ENCODE data around the gene ZBTB5.
"Not testable (repeated sequence)": the region's sequence is repeated elsewhere in the genome, so short reads cannot be mapped to it uniquely, and the experiment has no call there.

The ZBTB5 gene

DNA sequence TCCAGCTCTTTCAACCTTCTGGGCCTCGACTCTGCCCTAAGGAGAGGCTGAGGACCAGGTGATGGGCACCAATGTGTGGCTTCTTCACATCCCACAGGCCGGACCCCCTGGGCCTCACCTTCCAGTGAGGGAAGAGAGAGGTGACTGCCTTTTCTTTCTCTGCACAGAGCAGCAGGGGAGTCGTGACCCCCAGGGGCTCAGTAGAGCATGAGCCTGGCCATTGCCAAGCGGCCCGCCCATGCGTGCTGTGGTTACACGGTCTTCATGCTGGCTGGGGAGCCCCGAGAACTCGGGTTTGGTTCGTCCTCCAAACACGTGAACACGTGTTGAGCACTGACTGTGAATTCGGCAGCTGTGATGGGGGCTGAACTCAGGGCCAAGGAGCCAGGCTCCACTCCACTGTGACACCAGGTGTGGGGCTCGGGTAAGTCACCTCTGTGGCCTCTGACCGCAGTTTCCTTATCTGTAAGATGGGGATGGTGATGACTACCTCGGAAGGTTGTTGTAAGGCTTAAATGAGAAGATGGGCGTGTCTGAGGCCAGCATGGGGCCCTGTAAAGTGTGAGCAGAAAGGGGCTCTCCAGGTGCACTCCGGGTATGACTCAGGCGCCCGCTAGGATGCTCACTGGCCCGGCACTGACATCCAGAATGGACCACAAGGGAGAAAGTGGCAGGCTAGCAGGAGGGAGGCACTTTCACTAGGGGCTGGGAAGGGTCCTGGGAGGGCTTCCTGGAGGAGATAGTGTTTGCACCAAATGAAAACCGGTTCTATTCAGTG is 56.1 kb downstream of the ZBTB5 start:
- in situ Hi-C loops (cut with HindIII; ENCODE audit: low sequenced_read_pairs), result loop anchor here (5.0 to 10.0 kb wide), 2 partner anchors 47 to 524 kb away; no protein-coding TSS in a partner anchor

DNA sequence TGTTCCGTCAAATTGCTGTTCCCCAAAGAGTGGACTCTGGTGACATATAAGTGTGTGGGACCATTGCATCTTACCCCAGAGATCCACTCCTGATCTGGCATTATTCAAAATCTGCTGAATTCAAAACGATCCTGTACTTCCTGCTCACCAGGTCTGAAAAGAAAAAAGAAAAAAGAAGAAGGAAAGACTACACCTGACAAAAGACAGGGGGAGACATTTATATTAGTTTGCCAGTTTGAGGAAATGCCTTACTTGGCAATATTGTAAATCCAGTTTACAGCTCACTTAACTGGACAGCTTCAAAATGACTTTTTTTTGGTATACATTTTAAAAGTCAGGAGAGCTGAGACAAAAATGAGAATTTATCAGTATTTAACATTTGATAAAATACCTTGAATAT is 57.8 kb downstream of the ZBTB5 start:
- in situ Hi-C loops (cut with HindIII; ENCODE audit: low sequenced_read_pairs), result loop anchor here (5.0 to 10.0 kb wide), 2 partner anchors 45 to 523 kb away; no protein-coding TSS in a partner anchor

GRCh38 chr9:37406603-37407401 is 58.4 kb downstream of the ZBTB5 start:
- in situ Hi-C loops (cut with HindIII; ENCODE audit: low sequenced_read_pairs), result loop anchor here (5.0 to 10.0 kb wide), 2 partner anchors 45 to 522 kb away; no protein-coding TSS in a partner anchor

DNA sequence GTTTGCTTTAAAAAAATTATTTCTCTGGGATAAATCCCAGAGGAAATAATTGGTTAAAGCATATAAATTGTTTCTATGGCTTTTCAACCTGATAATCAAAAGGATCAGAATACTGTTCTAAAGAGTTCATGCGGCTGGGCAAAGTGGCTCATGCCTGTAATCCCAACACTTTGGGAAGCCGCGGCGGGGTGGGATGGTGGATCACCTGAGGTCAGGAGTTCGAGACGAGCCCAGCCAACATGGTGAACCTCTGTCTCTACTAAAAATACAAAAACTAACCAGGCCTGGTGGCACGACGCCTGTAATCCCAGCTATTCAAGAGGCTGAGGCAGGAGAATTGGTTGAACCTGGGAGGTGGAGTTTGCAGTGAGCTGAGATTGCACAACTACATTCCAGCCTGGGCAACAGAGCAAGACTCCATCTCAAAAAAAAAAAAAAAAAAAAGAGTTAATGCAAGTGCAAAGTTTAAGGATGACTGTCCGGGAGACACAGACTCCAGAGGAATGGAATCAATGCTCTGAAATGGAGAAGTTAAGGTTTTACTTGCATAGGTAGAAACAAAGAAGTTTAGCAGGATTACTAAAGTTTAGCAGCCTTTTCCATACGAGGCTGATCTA is 59.4 kb downstream of the ZBTB5 start:
- in situ Hi-C loops (cut with HindIII; ENCODE audit: low sequenced_read_pairs), result loop anchor here (5.0 to 10.0 kb wide), 2 partner anchors 44 to 521 kb away; no protein-coding TSS in a partner anchor

- in situ Hi-C loops (cut with HindIII; ENCODE audit: low sequenced_read_pairs), result loop anchor here (5.0 to 10.0 kb wide), 2 partner anchors 43 to 521 kb away; no protein-coding TSS in a partner anchor
Measured at GRCh38 chr9:37405350-37405749, 59.9 kb downstream of the ZBTB5 start.

DNA sequence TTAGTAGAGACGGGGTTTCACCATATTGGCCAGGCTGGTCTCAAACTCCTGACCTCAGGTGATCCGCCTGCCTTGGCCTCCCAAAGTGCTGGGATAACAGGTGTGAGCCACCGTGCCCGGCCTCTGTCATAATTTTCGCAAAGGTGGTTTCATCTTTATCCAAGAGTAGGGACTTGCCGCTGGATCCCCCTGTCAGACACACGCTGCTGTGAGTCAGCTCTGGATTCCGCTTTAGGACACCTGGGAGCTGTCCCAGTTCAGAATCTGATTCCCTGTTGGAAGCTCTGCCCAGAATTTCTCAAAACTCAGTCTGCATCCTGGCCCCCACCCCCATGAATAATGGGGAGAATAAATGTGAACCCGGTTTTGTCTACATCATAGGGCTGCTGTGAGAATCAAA is 60.7 kb downstream of the ZBTB5 start:
- in situ Hi-C loops (cut with HindIII; ENCODE audit: low sequenced_read_pairs), result loop anchor here (10.0 kb wide), 1 partner anchor 520 kb away; no protein-coding TSS in a partner anchor

DNA sequence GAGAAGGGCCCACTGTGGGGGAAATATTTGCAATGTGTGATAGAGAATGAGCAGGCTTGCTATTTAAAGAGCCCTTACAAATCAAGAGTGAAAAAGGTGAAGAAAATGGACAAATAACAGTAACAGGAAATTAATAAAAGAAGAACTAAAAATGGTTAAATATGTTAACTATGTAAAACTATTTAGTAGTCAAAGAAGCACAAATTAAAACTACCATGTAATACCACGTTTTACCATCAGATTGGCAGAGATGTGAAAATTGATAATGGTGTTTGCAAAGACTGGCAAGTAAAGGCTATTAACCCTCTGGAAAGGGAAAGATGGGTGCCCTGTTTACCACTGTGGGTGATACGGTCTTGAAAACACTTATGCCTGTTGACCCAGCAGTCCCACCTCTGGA is 65.9 kb downstream of the ZBTB5 start:
- in situ Hi-C loops (cut with HindIII; ENCODE audit: low sequenced_read_pairs), result no loop called here

DNA sequence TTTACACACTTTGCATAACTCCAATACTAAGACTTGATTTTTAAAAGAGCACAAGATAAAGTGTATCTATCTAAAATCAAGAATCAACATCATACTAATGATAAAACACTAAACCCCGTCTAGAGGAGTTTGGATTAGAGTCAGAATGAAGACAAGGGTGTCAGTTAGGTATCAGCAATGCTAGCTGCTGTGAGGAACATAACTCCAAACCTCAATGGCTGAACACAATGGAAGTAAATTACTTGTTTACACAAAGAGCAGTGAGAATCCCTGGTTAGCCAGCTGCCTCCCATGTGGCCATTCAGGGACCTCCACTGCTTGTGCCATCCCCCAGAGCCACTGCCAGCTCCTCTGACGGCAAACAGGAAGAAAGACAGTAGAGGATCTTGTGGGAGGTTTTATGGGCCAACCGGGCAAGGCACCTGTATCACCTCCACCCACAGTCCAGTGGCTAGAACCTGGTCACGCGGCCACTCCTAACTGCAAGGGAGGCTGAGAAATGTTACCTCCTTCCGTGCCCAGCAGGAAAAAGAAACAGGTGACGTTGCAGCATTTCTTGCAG is 66.7 kb downstream of the ZBTB5 start:
- in situ Hi-C loops (cut with HindIII; ENCODE audit: low sequenced_read_pairs), result no loop called here

DNA sequence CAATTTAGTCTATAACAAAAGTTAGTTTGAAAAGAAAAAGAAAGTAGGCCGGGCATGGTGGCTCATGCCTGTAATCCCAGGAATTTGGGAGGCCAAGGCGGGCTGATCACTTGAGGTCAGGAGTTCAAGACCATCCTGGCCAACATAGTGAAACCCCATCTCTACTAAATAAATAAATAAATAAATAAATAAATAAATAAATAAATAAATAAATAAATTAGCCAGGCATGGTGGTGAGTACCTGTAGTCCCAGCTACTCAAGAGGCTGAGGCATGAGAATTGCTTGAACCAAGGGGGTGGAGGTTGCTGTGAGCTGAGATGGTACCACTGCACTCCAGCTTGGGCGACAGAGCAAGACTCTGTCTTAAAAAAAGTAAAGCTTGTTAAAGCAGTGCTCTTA is 67.3 kb downstream of the ZBTB5 start:
- in situ Hi-C loops (cut with HindIII; ENCODE audit: low sequenced_read_pairs), result not testable (repeated sequence)

GRCh38 chr9:37395663-37396062 is 69.6 kb downstream of the ZBTB5 start:
- in situ Hi-C loops (cut with HindIII; ENCODE audit: low sequenced_read_pairs), result no loop called here

- in situ Hi-C loops (cut with HindIII; ENCODE audit: low sequenced_read_pairs), result no loop called here
Measured at GRCh38 chr9:37395229-37395628, 70.0 kb downstream of the ZBTB5 start.

- in situ Hi-C loops (cut with HindIII; ENCODE audit: low sequenced_read_pairs), result no loop called here
Measured at GRCh38 chr9:37392272-37392671, 73.0 kb downstream of the ZBTB5 start.

GRCh38 chr9:37390759-37391158 is 74.5 kb downstream of the ZBTB5 start:
- in situ Hi-C loops (cut with HindIII; ENCODE audit: low sequenced_read_pairs), result no loop called here
